ENCODE results near the gene LRRC61.

GRCh38 chr7:150379441-150380379 is 56.6 kb downstream of the LRRC61 start:
- no peak for TF ChIP-seq CTCF (IDR thresholded peaks at IDR 0.05)
- no peak for TF ChIP-seq POLR2A (IDR thresholded peaks at IDR 0.05)
- TF ChIP-seq POLR2AphosphoS5 (IDR thresholded peaks at IDR 0.05) = no peak
- TF ChIP-seq EP300 (IDR thresholded peaks at IDR 0.05) = no peak

Data from gastroesophageal sphincter (tissue), 3 donors.